ENCODE data around the gene CTDSP1. TPM values are rescaled to one million over a fixed set of nuclear protein-coding genes. Genes with fewer than 3 reads are reported as not detected.

Gene CTDSP1
- total RNA-seq, 4 donors from 2014 or later, result 47.3 to 87.4 (median 58.0) TPM

- 69 to 76% methylated on average over 19 to 20 of the region's 23 CpGs for WGBS, 2 donors
These were observed 12.9 kb upstream of the CTDSP1 start for GRCh38 chr2:218386505-218387368.

GRCh38 chr2:218387369-218388194, 12.1 kb upstream of the CTDSP1 start:
- TF ChIP-seq POLR2A (IDR thresholded peaks at IDR 0.05), result no peak
- no peak for TF ChIP-seq CTCF (IDR thresholded peaks at IDR 0.05)
- Histone ChIP-seq H3K4me1 (peaks cover 12 to 37% (median 21%) of the 10 kb centered on the region in 3 donors), H3K27me3 (no peaks in the 10 kb centered on the region), H3K27ac (peak overlapping the region; percentile 4 to 51 (median 16)), H3K9me3 (no peaks in the 10 kb centered on the region), H3K36me3 (no peaks in the 10 kb centered on the region), H3K4me3 (peak overlapping the region; percentile 3 to 57 (median 36))
- DNase-seq, result no peak
- intact Hi-C loops (cut with DNase I), result no loop called here
- WGBS, 2 donors, result 15 to 17% methylated on average over 8 to 28 of the region's 38 CpGs

More at GRCh38 chr2:218386505-218387368, 12.9 kb upstream of the CTDSP1 start:
- H3K27me3 ChIP-seq, result no peaks in the 10 kb centered on the region
- intact Hi-C loops (cut with DNase I), result no loop called here
- TF ChIP-seq POLR2A (IDR thresholded peaks at IDR 0.05) (no peak), CTCF (IDR thresholded peaks at IDR 0.05) (no peak)
- no peak for DNase-seq
- peaks cover 12 to 46% (median 25%) of the 10 kb centered on the region in 3 donors for H3K4me1 ChIP-seq
- H3K9me3 ChIP-seq, result no peaks in the 10 kb centered on the region
- peak overlapping the region in 2 of 4 donors; percentile 37 to 57 for H3K4me3 ChIP-seq
- peak overlapping the region in 3 of 4 donors; percentile 4 to 51 (median 25) for H3K27ac ChIP-seq
- H3K36me3 ChIP-seq, result no peaks in the 10 kb centered on the region

GRCh38 chr2:218389333-218390150, 10.1 kb upstream of the CTDSP1 start:
- Histone ChIP-seq H3K27ac (no peak overlapping the region), H3K4me1 (peaks cover 7 to 26% (median 15%) of the 10 kb centered on the region in 3 donors), H3K9me3 (no peaks in the 10 kb centered on the region), H3K36me3 (no peaks in the 10 kb centered on the region), H3K27me3 (no peaks in the 10 kb centered on the region), H3K4me3 (no peak overlapping the region)
- DNase-seq, result no peak
- intact Hi-C loops (cut with DNase I), result no loop called here
- WGBS, 2 donors, result 85 to 87% methylated on average over 11 to 13 of the region's 17 CpGs
- TF ChIP-seq CTCF (IDR thresholded peaks at IDR 0.05) (no peak), POLR2A (IDR thresholded peaks at IDR 0.05) (no peak)

- intact Hi-C loops (cut with DNase I), result no loop called here
- Histone ChIP-seq H3K36me3 (no peaks in the 10 kb centered on the region), H3K4me1 (peaks cover 13 to 35% (median 15%) of the 10 kb centered on the region in 3 donors), H3K27ac (no peak overlapping the region), H3K9me3 (no peaks in the 10 kb centered on the region), H3K4me3 (no peak overlapping the region), H3K27me3 (no peaks in the 10 kb centered on the region)
- TF ChIP-seq CTCF (IDR thresholded peaks at IDR 0.05) (no peak), POLR2A (IDR thresholded peaks at IDR 0.05) (no peak)
- no peak for DNase-seq
- WGBS, 2 donors, result 89 to 99% methylated on average over 6 to 9 of the region's 23 CpGs
These were observed 8.5 kb upstream of the CTDSP1 start for GRCh38 chr2:218391202-218391601.
